HCT116 (cell line): ENCODE data around the gene ZNF761. TPM values are rescaled to one million over a fixed set of nuclear protein-coding genes. Genes with fewer than 3 reads are reported as not detected.

Experiments used
- ATAC-seq: fragments of 200-7000 bp; cut with Tn5 transposase; 2 replicates; pipeline ENCODE4 v1.9.1; 2020; ENCODE audit warnings: mild to moderate bottlenecking, moderate library complexity
- BruUV-seq: library from RNA; stranded (reverse); fragments of 400-500 nt; replicated peaks from 2 replicates; lab custom pipeline; 2021; lab: Mats Ljungman, UMichigan
- CTCF ChIA-PET: fragments of 300-600 bp; sonication (Branson Sonifier 250); formaldehyde crosslinking; loops from one replicate; lab custom pipeline; 2021; ENCODE audit warnings: antibody characterized with exemption; lab: Charles Lee
- POLR2A ChIA-PET: fragments of 300-600, 350-600 bp; sonication (Branson Sonifier 250); formaldehyde crosslinking; loops from one replicate; lab custom pipeline; 2021; ENCODE audit warnings: antibody characterized with exemption; lab: Charles Lee
- RAD21 ChIA-PET, 2 experiments: fragments of 300-600 bp; sonication (Branson Sonifier 250); formaldehyde crosslinking; loops; one replicate each; lab custom pipeline; 2023; ENCODE audit warnings: low total read pairs in 2 of 2; ENCODE audit not compliant: uncharacterized antibody in 2 of 2, unreplicated experiment in 2 of 2, low non-redundant PET in 1 of 2; lab: Charles Lee
- DNase-seq: peaks from one replicate; pipeline ENCODE4 v3.0.0-alpha.2; 2010; ENCODE audit warnings: low read depth, low spot score
- H2AFZ ChIP-seq: fragments of 200-600 bp; shearing (Covaris generic), sonication (generic); 2 replicates; pipeline ENCODE4 v1.6.1; 2017; ENCODE audit warnings: low read depth, mixed run types, mixed read lengths, antibody characterized with exemption, low read length; ENCODE audit not compliant: poor library complexity, severe bottlenecking
- H3K27ac ChIP-seq: 2 replicates; pipeline ENCODE4 v1.5.1; 2012; ENCODE audit warnings: low read depth, low read length
- H3K27me3 ChIP-seq: fragments of 200-600 bp; sonication (generic); 2 replicates; pipeline ENCODE4 v1.6.1; 2016; ENCODE audit warnings: mixed run types, low read length, mixed read lengths; ENCODE audit not compliant: insufficient read depth
- H3K36me3 ChIP-seq, 2 experiments: fragments of 200-500 bp in 1 of 2; fragments of 200-600 bp in 1 of 2; sonication (Bioruptor generic) in 1 of 2; sonication (generic) in 1 of 2; 2 replicates each; pipeline versions ENCODE4 v1.5.1 to v1.6.1; 2014 to 2016; ENCODE audit warnings: low read length in 2 of 2, inconsistent platforms in 1 of 2, mixed read lengths in 1 of 2, mixed run types in 1 of 2; ENCODE audit not compliant: insufficient read depth in 2 of 2, control insufficient read depth in 1 of 2
- H3K4me1 ChIP-seq, 2 experiments: fragments of 200-600 bp in 1 of 2; sonication (generic) in 1 of 2; 2 replicates each; pipeline versions ENCODE4 v1.5.1 to v1.6.1; 2012 to 2017; ENCODE audit warnings: low read length in 2 of 2, inconsistent platforms in 1 of 2, mild to moderate bottlenecking in 1 of 2, mixed read lengths in 1 of 2, mixed run types in 1 of 2, moderate library complexity in 1 of 2; ENCODE audit not compliant: insufficient read depth in 2 of 2, control insufficient read depth in 1 of 2
- H3K4me2 ChIP-seq: fragments of 200-600 bp; sonication (generic); 2 replicates; pipeline ENCODE4 v1.6.1; 2017; ENCODE audit warnings: mixed run types, low read length, mixed read lengths
- H3K4me3 ChIP-seq, 2 experiments: fragments of 200-600 bp in 1 of 2; sonication (generic) in 1 of 2; replicated peaks in 1 of 2; 2 replicates each; pipeline ENCODE4 v1.5.1; 2011 to 2016; ENCODE audit warnings: low read length in 2 of 2, control low read depth in 1 of 2, low read depth in 1 of 2, mild to moderate bottlenecking in 1 of 2, mixed read lengths in 1 of 2, mixed run types in 1 of 2
- H3K79me2 ChIP-seq: fragments of 200-600 bp; sonication (generic); 2 replicates; pipeline ENCODE4 v1.6.1; 2017; ENCODE audit warnings: mild to moderate bottlenecking, mixed run types, low read length, moderate library complexity, mixed read lengths; ENCODE audit not compliant: insufficient read depth
- H3K9ac ChIP-seq: fragments of 200-600 bp; sonication (generic); 2 replicates; pipeline ENCODE4 v1.6.1; 2016; ENCODE audit warnings: low read length, mixed read lengths
- H3K9me2 ChIP-seq: fragments of 200-600 bp; sonication (generic), shearing (Covaris generic); 2 replicates; pipeline ENCODE4 v1.6.1; 2017; ENCODE audit warnings: mixed run types, mild to moderate bottlenecking, moderate library complexity; ENCODE audit not compliant: insufficient read depth
- H3K9me3 ChIP-seq, 2 experiments: fragments of 200-500 bp in 1 of 2; fragments of 200-600 bp in 1 of 2; sonication (Bioruptor generic) in 1 of 2; sonication (generic) in 1 of 2; 2 replicates each; pipeline ENCODE4 v1.6.1; 2014 to 2017; ENCODE audit warnings: low read length in 2 of 2, mixed read lengths in 2 of 2, inconsistent platforms in 1 of 2, low read depth in 1 of 2, mild to moderate bottlenecking in 1 of 2, mixed run types in 1 of 2, moderate library complexity in 1 of 2; ENCODE audit not compliant: control insufficient read depth in 1 of 2, insufficient read depth in 1 of 2
- H4K20me1 ChIP-seq: fragments of 200-600 bp; sonication (generic), shearing (Covaris generic); 2 replicates; pipeline ENCODE4 v1.6.1; 2017; ENCODE audit warnings: mixed run types, mild to moderate bottlenecking, moderate library complexity; ENCODE audit not compliant: insufficient read depth
- ATF3 ChIP-seq: IDR thresholded peaks from 2 replicates; pipeline ENCODE4 v1.6.1; 2012
- CBX3 ChIP-seq: IDR thresholded peaks from 2 replicates; pipeline ENCODE4 v1.6.1; 2012; ENCODE audit warnings: low read depth
- CEBPB ChIP-seq: IDR thresholded peaks from 2 replicates; pipeline ENCODE4 v1.6.1; 2012; ENCODE audit warnings: low read depth
- CTCF ChIP-seq, 3 experiments: fragments of 200-600 bp in 1 of 3; sonication (generic) in 1 of 3; IDR thresholded peaks in 2 of 3; conservative IDR thresholded peaks in 1 of 3; 2 replicates each; pipeline ENCODE4 v1.5.1; 2012 to 2017; ENCODE audit warnings: low read depth in 2 of 3, low read length in 2 of 3, antibody characterized with exemption in 1 of 3, borderline replicate concordance in 1 of 3, control low read depth in 1 of 3, mild to moderate bottlenecking in 1 of 3, mixed read lengths in 1 of 3, mixed run types in 1 of 3, moderate library complexity in 1 of 3; ENCODE audit not compliant: insufficient read depth in 1 of 3
- EGR1 ChIP-seq: IDR thresholded peaks from 2 replicates; pipeline ENCODE4 v1.6.1; 2012; ENCODE audit warnings: low read depth
- ELF1 ChIP-seq: IDR thresholded peaks from 2 replicates; pipeline ENCODE4 v1.6.1; 2012; ENCODE audit warnings: low read depth, borderline replicate concordance
- EZH2 ChIP-seq: fragments of 200-600 bp; sonication (generic); IDR thresholded peaks from 2 replicates; pipeline ENCODE4 v1.6.1; 2017; ENCODE audit warnings: antibody characterized with exemption, mixed run types
- EZH2phosphoT487 ChIP-seq: fragments of 200-600 bp; IDR thresholded peaks from 2 replicates; pipeline ENCODE4 v1.6.1; 2018; ENCODE audit warnings: antibody characterized with exemption, borderline replicate concordance
- FOSL1 ChIP-seq: IDR thresholded peaks from 2 replicates; pipeline ENCODE4 v1.6.1; 2012; ENCODE audit warnings: low read depth
- JUND ChIP-seq: IDR thresholded peaks from 2 replicates; pipeline ENCODE4 v1.6.1; 2012
- POLR2A ChIP-seq: IDR thresholded peaks from 2 replicates; pipeline ENCODE4 v1.7.0; 2011; ENCODE audit warnings: borderline replicate concordance; ENCODE audit not compliant: insufficient read depth, insufficient read length; ENCODE audit errors: extremely low read depth
- POLR2AphosphoS5 ChIP-seq: IDR thresholded peaks from 2 replicates; pipeline ENCODE4 v1.6.1; 2011; ENCODE audit warnings: mild to moderate bottlenecking, low read depth, low read length, moderate library complexity
- SP1 ChIP-seq: IDR thresholded peaks from 2 replicates; pipeline ENCODE4 v1.6.1; 2012; ENCODE audit warnings: low read depth
- SRF ChIP-seq: IDR thresholded peaks from 2 replicates; pipeline ENCODE4 v1.6.1; 2012; ENCODE audit warnings: low read depth
- TCF7L2 ChIP-seq: IDR thresholded peaks from 2 replicates; pipeline ENCODE4 v1.7.0; 2011; ENCODE audit warnings: borderline replicate concordance, inconsistent platforms; ENCODE audit not compliant: insufficient read depth, insufficient read length; ENCODE audit errors: extremely low read depth
- ZBTB33 ChIP-seq: IDR thresholded peaks from 2 replicates; pipeline ENCODE4 v1.6.1; 2011; ENCODE audit warnings: mild to moderate bottlenecking, low read length, moderate library complexity; ENCODE audit not compliant: insufficient replicate concordance; ENCODE audit errors: extremely low read depth
- ZFX ChIP-seq: fragments of 450-650 bp; IDR thresholded peaks from 2 replicates; pipeline ENCODE4 v1.6.1; 2017
- ZNF274 ChIP-seq: fragments of 200-500 bp; sonication (Bioruptor generic); IDR thresholded peaks from 2 replicates; pipeline ENCODE4 v1.6.1; 2014; ENCODE audit warnings: mild to moderate bottlenecking, low read depth, low read length, inconsistent platforms
- intact Hi-C: fragments of 100-400 bp; cut with micrococcal nuclease; formaldehyde crosslinking; loops from 2 replicates; pipeline ENCODE4 v1.10.0; 2022
- total RNA-seq: library from RNA; stranded (reverse); gene quantifications from one replicate; pipeline ENCODE4 v1.2.1, GENCODE V29; 2021; ENCODE audit not compliant: unreplicated experiment
- TF ChIP-seq, protein P1 (sequence below): IDR thresholded peaks from 2 replicates; pipeline ENCODE4 v1.6.1; 2012; ENCODE audit warnings: low read depth
- TF ChIP-seq, protein P2 (sequence below): IDR thresholded peaks from 2 replicates; pipeline ENCODE4 v1.6.1; 2012

Gene ZNF761
- total RNA-seq, 1 experiment from 2014 or later, result 8.8 TPM

GRCh38 chr19:53388168-53388567, 43.6 kb upstream of the ZNF761 start:
- no peaks in the 10 kb centered on the region for H3K9me2 ChIP-seq
- BruUV-seq, result no TSS peak
- no peak overlapping the region for H3K4me2 ChIP-seq
- ChIA-PET CTCF (no interaction called here), RAD21 (no interaction called here), POLR2A (no interaction called here)
- peaks cover 20 to 21% of the 10 kb centered on the region in 2 experiments; a peak in 2 of 4 replicates for H3K9me3 ChIP-seq
- H3K4me3 ChIP-seq, result no peak overlapping the region
- no peaks in the 10 kb centered on the region for H3K4me1 ChIP-seq
- no peaks in the 10 kb centered on the region for H3K79me2 ChIP-seq
- H2AFZ ChIP-seq, result no peak overlapping the region
- H4K20me1 ChIP-seq, result no peaks in the 10 kb centered on the region
- no peak overlapping the region for H3K9ac ChIP-seq
- intact Hi-C loops, result no loop called here
- ATAC-seq (no peak), DNase-seq (no peak)
- TF ChIP-seq CEBPB (no peak), ELF1 (no peak), EZH2 (no peak), EGR1 (no peak), CTCF (IDR thresholded peaks at IDR 0.05 in 2 of 3, conservative IDR thresholded peaks at IDR 0.05 in 1 of 3; ENCODE audit: borderline replicate concordance in 1 of 3, insufficient read depth in 1 of 3, low read depth in 2 of 3, low read length in 2 of 3) (no peak), ATF3 (no peak), TCF7L2 (no peak), POLR2A (no peak), EZH2phosphoT487 (no peak), ZBTB33 (no peak), ZNF274 (no peak), CBX3 (no peak), SP1 (no peak), POLR2AphosphoS5 (no peak), SRF (no peak), FOSL1 (no peak), ZFX (no peak), JUND (no peak)
- TF ChIP-seq, protein P1, sequence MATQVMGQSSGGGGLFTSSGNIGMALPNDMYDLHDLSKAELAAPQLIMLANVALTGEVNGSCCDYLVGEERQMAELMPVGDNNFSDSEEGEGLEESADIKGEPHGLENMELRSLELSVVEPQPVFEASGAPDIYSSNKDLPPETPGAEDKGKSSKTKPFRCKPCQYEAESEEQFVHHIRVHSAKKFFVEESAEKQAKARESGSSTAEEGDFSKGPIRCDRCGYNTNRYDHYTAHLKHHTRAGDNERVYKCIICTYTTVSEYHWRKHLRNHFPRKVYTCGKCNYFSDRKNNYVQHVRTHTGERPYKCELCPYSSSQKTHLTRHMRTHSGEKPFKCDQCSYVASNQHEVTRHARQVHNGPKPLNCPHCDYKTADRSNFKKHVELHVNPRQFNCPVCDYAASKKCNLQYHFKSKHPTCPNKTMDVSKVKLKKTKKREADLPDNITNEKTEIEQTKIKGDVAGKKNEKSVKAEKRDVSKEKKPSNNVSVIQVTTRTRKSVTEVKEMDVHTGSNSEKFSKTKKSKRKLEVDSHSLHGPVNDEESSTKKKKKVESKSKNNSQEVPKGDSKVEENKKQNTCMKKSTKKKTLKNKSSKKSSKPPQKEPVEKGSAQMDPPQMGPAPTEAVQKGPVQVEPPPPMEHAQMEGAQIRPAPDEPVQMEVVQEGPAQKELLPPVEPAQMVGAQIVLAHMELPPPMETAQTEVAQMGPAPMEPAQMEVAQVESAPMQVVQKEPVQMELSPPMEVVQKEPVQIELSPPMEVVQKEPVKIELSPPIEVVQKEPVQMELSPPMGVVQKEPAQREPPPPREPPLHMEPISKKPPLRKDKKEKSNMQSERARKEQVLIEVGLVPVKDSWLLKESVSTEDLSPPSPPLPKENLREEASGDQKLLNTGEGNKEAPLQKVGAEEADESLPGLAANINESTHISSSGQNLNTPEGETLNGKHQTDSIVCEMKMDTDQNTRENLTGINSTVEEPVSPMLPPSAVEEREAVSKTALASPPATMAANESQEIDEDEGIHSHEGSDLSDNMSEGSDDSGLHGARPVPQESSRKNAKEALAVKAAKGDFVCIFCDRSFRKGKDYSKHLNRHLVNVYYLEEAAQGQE, result no peak
- TF ChIP-seq, protein P2, sequence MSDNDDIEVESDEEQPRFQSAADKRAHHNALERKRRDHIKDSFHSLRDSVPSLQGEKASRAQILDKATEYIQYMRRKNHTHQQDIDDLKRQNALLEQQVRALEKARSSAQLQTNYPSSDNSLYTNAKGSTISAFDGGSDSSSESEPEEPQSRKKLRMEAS, result no peak
- no peaks in the 10 kb centered on the region for H3K27me3 ChIP-seq
- no peak overlapping the region for H3K27ac ChIP-seq
- H3K36me3 ChIP-seq, result 0 out of 4 replicates have a peak, but pooled peaks cover 0 to 3% of the 10 kb centered on the region in 2 experiments
